HUES48 (cell line): ENCODE data around the gene GPX4.

Source experiments
- H3K27ac ChIP-seq: one replicate; pipeline ENCODE4 v1.7.0; 2013; ENCODE audit warnings: low read depth, low read length, inconsistent platforms
- H3K27me3 ChIP-seq: 2 replicates; pipeline ENCODE4 v1.6.1; 2013; ENCODE audit warnings: mild to moderate bottlenecking, low read length; ENCODE audit not compliant: control insufficient read depth, insufficient read depth
- H3K36me3 ChIP-seq: 2 replicates; pipeline ENCODE4 v1.6.1; 2013; ENCODE audit warnings: low read length; ENCODE audit not compliant: control insufficient read depth, insufficient read depth
- H3K4me1 ChIP-seq: 2 replicates; pipeline ENCODE4 v1.6.1; 2013; ENCODE audit warnings: mild to moderate bottlenecking, low read length; ENCODE audit not compliant: control insufficient read depth, insufficient read depth
- H3K4me3 ChIP-seq: 2 replicates; pipeline ENCODE4 v1.5.1; 2013; ENCODE audit warnings: mild to moderate bottlenecking, low read depth, low read length
- H3K9ac ChIP-seq: 2 replicates; pipeline ENCODE4 v1.6.1; 2013; ENCODE audit warnings: mild to moderate bottlenecking, low read depth, low read length, moderate library complexity
- H3K9me3 ChIP-seq: 2 replicates; pipeline ENCODE4 v1.6.1; 2013; ENCODE audit warnings: low read length; ENCODE audit not compliant: control insufficient read depth, insufficient read depth

GPX4 gene

GRCh38 chr19:1149259-1150045 lies 45.7 kb downstream of the GPX4 start:
- Histone ChIP-seq H3K9me3 (no peaks in the 10 kb centered on the region), H3K4me1 (peaks cover 10% of the 10 kb centered on the region), H3K36me3 (peaks cover 15% of the 10 kb centered on the region; the same call in 1 of the 2 replicates), H3K4me3 (no peak overlapping the region), H3K27me3 (no peaks in the 10 kb centered on the region), H3K27ac (no peak overlapping the region), H3K9ac (no peak overlapping the region)

GRCh38 chr19:1150333-1151036 lies 46.7 kb downstream of the GPX4 start:
- Histone ChIP-seq H3K27ac (no peak overlapping the region), H3K9me3 (no peaks in the 10 kb centered on the region), H3K4me1 (peaks cover 10% of the 10 kb centered on the region), H3K27me3 (no peaks in the 10 kb centered on the region), H3K4me3 (no peak overlapping the region), H3K36me3 (peaks cover 15% of the 10 kb centered on the region; the same call in 1 of the 2 replicates), H3K9ac (no peak overlapping the region)

DNA sequence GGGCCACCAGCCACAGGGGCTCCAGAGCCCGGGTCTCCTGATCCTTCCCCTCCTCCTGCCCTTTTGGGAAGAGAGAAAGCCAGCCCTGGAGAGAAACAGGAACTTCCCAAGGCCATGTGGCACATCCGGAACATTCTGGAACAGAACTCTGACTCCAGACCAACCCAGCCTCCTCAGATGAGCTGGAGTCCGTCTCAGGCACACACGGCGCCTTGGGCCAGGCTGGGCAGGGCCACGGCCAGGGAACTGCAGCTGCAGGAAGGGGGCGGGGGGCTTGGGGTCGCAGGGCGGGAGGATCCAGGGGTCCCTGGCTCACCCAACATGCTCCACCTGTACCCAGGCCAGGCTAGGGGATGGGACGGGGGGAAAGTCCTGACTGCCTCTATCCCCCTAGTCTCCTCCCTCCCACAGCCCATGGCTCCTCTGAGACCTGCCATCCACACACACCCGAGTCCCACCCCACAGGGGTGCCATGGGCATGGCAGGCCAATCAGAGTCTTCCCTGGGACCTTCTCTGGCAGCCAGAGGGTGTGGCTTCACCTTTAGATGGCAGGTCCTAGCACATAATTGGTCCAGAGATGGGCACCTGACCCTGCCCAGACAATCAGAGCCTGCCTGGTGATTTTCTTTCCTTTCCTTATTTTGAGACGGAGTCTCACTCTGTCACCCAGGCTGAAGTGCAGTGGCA lies 47.4 kb downstream of the GPX4 start:
- H3K9me3 ChIP-seq, result no peaks in the 10 kb centered on the region
- H3K27ac ChIP-seq, result no peak overlapping the region
- H3K9ac ChIP-seq, result no peak overlapping the region
- H3K4me1 ChIP-seq, result peaks cover 10% of the 10 kb centered on the region
- no peak overlapping the region for H3K4me3 ChIP-seq
- H3K36me3 ChIP-seq, result peaks cover 15% of the 10 kb centered on the region; the same call in 1 of the 2 replicates
- H3K27me3 ChIP-seq, result no peaks in the 10 kb centered on the region

GRCh38 chr19:1151917-1152587 lies 48.3 kb downstream of the GPX4 start:
- H3K27me3 ChIP-seq, result no peaks in the 10 kb centered on the region
- H3K27ac ChIP-seq, result no peak overlapping the region
- peaks cover 12% of the 10 kb centered on the region; the same call in 1 of the 2 replicates for H3K36me3 ChIP-seq
- H3K9ac ChIP-seq, result no peak overlapping the region
- H3K9me3 ChIP-seq, result no peaks in the 10 kb centered on the region
- no peak overlapping the region for H3K4me3 ChIP-seq
- H3K4me1 ChIP-seq, result peaks cover 7% of the 10 kb centered on the region; the same call in 1 of the 2 replicates

DNA sequence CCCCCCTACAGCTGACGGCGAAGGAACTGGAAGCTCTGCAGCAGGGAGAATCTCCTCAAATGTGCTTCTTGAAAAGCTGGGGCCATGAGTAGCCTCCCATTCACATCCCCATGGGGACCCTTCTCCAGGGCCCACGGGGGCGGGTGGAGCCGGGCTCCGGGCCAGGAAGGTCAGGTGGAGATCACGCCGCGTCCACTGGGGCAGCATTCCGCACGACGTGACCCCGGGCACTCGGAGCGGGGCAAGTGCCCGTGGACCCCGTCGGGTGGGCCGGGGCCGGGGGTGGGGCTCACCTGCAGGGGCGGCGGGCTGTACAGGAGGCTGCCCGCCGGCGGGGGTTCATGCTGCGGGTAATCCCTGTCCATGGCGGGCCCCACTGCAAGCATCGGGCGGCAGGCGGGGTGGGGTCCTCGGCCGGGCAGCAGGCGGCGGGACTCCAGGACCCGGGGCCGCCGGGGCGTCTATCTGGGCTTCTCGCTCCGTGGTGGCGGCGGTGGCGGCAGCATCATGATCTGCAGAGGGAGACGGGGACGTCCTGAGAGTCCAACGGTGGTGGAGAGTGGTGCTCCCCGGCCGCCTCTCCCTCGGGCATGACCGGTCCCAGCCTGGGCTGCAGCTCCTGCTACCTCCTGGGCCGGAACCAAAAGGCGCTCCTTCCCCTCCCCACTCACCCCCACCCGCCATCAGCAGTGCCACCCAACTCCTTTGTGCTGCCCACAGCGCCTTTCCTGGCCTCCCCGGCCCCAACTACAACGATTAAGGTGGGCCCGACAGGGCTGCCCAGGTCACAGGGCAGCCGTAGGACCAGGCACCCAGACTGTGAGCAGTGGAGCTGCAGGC lies 50.3 kb downstream of the GPX4 start:
- Histone ChIP-seq H3K4me3 (no peak overlapping the region), H3K9me3 (no peaks in the 10 kb centered on the region)

DNA sequence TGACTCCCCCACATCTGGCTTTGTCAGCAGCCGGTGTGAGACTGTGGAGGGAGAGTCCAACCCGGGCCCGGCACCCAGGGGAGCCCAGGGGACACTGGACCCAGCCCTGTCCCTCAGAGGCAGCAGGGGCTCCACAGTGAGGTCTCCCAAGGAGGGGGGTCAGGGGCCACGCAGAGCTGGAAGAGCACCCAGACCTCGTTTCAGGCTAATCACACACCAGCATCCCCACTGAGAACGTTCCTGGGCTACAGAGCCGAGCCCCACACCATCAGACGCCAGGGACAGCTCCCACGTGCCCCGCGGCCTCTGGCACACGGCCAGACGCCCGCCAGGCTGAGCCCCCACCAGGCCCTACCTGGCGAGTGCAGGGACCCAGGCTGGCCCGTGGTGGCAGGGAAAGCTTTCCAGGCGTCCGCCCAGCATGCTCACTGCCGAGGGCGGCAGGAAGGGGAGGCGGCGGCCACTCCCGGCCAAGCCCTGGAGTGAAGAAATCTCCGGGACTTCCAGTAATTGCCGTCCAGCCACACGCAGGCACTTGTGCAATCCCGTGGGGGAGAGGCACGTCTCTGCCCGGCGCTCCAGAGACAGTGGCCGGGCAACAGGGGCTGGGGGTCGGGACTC lies 51.0 kb downstream of the GPX4 start:
- Histone ChIP-seq H3K4me3 (no peak overlapping the region), H3K36me3 (peaks cover 11% of the 10 kb centered on the region; the same call in 1 of the 2 replicates), H3K27ac (no peak overlapping the region), H3K9me3 (no peaks in the 10 kb centered on the region), H3K9ac (no peak overlapping the region), H3K27me3 (no peaks in the 10 kb centered on the region), H3K4me1 (no peaks in the 10 kb centered on the region)

More for the DNA sequence above, 50.3 kb downstream of the GPX4 start:
- no peaks in the 10 kb centered on the region for H3K27me3 ChIP-seq
- no peaks in the 10 kb centered on the region for H3K4me1 ChIP-seq
- peaks cover 11% of the 10 kb centered on the region; the same call in 1 of the 2 replicates for H3K36me3 ChIP-seq
- H3K27ac ChIP-seq, result no peak overlapping the region
- H3K9ac ChIP-seq, result no peak overlapping the region

DNA sequence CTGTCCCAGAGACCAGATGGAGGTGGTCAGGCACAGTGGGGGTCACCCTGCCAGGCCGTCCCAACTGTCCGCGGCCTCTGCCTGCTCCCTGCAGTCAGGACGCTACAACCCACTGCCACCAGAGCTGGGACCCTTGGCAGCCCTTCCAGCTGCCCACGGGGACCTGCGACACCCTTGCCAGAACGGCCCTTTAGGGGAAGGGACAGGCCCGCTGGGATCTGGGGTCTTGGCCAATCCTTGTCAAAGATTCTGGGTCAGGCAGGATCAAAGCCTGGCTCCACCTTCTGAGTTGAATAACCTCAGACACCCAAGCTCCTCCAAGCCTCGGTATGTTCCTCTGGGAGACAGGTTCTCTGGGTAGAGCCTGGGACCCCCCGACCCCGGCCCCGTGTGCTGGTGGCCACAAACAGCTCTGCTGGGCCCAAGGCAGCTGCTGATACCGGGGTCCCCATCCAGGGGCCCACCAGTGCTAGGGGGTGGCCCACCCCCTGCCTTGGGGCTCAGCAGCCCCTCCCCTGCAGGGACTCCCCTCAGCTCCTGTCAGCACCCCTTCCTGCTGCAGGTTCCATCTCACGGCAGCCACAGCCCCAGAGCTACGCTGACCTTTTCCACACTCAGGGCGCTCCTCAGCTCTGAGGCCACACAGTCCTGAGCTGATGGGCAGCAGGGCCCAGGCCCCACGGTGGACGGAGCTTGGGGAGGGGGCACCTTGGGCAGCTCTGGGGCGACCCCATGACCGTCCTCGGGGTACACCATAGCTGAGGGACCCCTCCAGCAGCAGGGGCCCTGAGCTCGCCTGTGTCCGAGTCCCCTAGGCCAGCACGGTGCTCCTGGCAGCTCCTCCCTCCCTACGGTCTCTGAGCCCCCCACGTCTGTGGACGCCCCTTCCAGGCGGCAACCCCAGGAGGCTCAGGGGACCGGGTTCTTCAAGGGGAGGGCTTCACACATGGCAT lies 51.8 kb downstream of the GPX4 start:
- Histone ChIP-seq H3K4me1 (no peaks in the 10 kb centered on the region), H3K9me3 (no peaks in the 10 kb centered on the region), H3K36me3 (peaks cover 11% of the 10 kb centered on the region; the same call in 1 of the 2 replicates), H3K4me3 (no peak overlapping the region), H3K9ac (no peak overlapping the region), H3K27ac (no peak overlapping the region), H3K27me3 (no peaks in the 10 kb centered on the region)
